Measurements from ENCODE around the gene SRGAP1.

SRGAP1 gene

GRCh38 chr12:63844391-63845341 is at the start of gene SRGAP1:
Gene SRGAP1, plus strand, starts transcription at chr12:63844700. Its CDS starts 117 bp downstream, at chr12:63844817.
- Histone ChIP-seq H3K36me3 (ENCODE audit: insufficient read depth, low read length) (no peaks in the 10 kb centered on the region), H2AFZ (ENCODE audit: low read depth, low read length) (no peak within 1 kb of the TSS), H4K20me1 (ENCODE audit: insufficient read depth, low read length) (no peaks in the 10 kb centered on the region), H3K4me2 (ENCODE audit: insufficient read depth, low read length) (no peak within 1 kb of the TSS), H3K9ac (ENCODE audit: low read depth, low read length) (no peak within 1 kb of the TSS), H3K4me3 (ENCODE audit: low read depth in 1 of 2, low read length in 2 of 2) (no peak within 1 kb of the TSS), H3K4me1 (ENCODE audit: insufficient read depth, low read length) (no peaks in the 10 kb centered on the region), H3K9me3 (ENCODE audit: insufficient read depth, low read length, severe bottlenecking) (no peaks in the 10 kb centered on the region), H3K27me3 (ENCODE audit: insufficient read depth, low read length, poor library complexity) (no peaks in the 10 kb centered on the region), H3K79me2 (ENCODE audit: insufficient read depth, low read length) (no peaks in the 10 kb centered on the region), H3K27ac (ENCODE audit: low read length) (no peak within 1 kb of the TSS)
- ATAC-seq (ENCODE audit: insufficient read depth, low read depth) (no peak), DNase-seq (no peak)
- TF ChIP-seq EZH2 (IDR thresholded peaks at IDR 0.05; ENCODE audit: borderline replicate concordance, low read depth, low read length, severe bottlenecking) (no peak), CTCF (IDR thresholded peaks at IDR 0.05; ENCODE audit: borderline replicate concordance, extremely low read depth, low read length, poor library complexity, severe bottlenecking) (no peak)

- TF ChIP-seq EZH2 (IDR thresholded peaks at IDR 0.05; ENCODE audit: borderline replicate concordance, low read depth, low read length, severe bottlenecking) (no peak), CTCF (IDR thresholded peaks at IDR 0.05; ENCODE audit: borderline replicate concordance, extremely low read depth, low read length, poor library complexity, severe bottlenecking) (no peak)
- H3K4me3 ChIP-seq (ENCODE audit: low read depth in 1 of 2, low read length in 2 of 2), result no peak overlapping the region
- no peaks in the 10 kb centered on the region for H3K9me3 ChIP-seq (ENCODE audit: insufficient read depth, low read length, severe bottlenecking)
- DNase-seq (no peak), ATAC-seq (ENCODE audit: insufficient read depth, low read depth) (no peak)
- no peak overlapping the region for H2AFZ ChIP-seq (ENCODE audit: low read depth, low read length)
- H3K27ac ChIP-seq (ENCODE audit: low read length), result no peak overlapping the region
- no peak overlapping the region for H3K4me2 ChIP-seq (ENCODE audit: insufficient read depth, low read length)
- H3K9ac ChIP-seq (ENCODE audit: low read depth, low read length), result no peak overlapping the region
- H3K79me2 ChIP-seq (ENCODE audit: insufficient read depth, low read length), result no peaks in the 10 kb centered on the region
- H3K27me3 ChIP-seq (ENCODE audit: insufficient read depth, low read length, poor library complexity), result no peaks in the 10 kb centered on the region
- no peaks in the 10 kb centered on the region for H4K20me1 ChIP-seq (ENCODE audit: insufficient read depth, low read length)
- peaks cover 18% of the 10 kb centered on the region for H3K36me3 ChIP-seq (ENCODE audit: insufficient read depth, low read length)
- H3K4me1 ChIP-seq (ENCODE audit: insufficient read depth, low read length), result no peaks in the 10 kb centered on the region
These were observed 49.3 kb upstream of the SRGAP1 start for GRCh38 chr12:63795032-63795687.

GRCh38 chr12:63795944-63796343 is 48.6 kb upstream of the SRGAP1 start:
- ATAC-seq (ENCODE audit: insufficient read depth, low read depth) (no peak), DNase-seq (no peak)
- Histone ChIP-seq H3K79me2 (ENCODE audit: insufficient read depth, low read length) (no peaks in the 10 kb centered on the region), H3K27ac (ENCODE audit: low read length) (no peak overlapping the region), H3K27me3 (ENCODE audit: insufficient read depth, low read length, poor library complexity) (no peaks in the 10 kb centered on the region), H3K4me2 (ENCODE audit: insufficient read depth, low read length) (no peak overlapping the region), H2AFZ (ENCODE audit: low read depth, low read length) (no peak overlapping the region), H3K4me1 (ENCODE audit: insufficient read depth, low read length) (no peaks in the 10 kb centered on the region), H3K36me3 (ENCODE audit: insufficient read depth, low read length) (peaks cover 10% of the 10 kb centered on the region; the same call in 1 of the 2 replicates), H3K9ac (ENCODE audit: low read depth, low read length) (no peak overlapping the region), H4K20me1 (ENCODE audit: insufficient read depth, low read length) (no peaks in the 10 kb centered on the region), H3K4me3 (ENCODE audit: low read depth in 1 of 2, low read length in 2 of 2) (no peak overlapping the region), H3K9me3 (ENCODE audit: insufficient read depth, low read length, severe bottlenecking) (no peaks in the 10 kb centered on the region)
- no peak for TF ChIP-seq EZH2 (IDR thresholded peaks at IDR 0.05; ENCODE audit: borderline replicate concordance, low read depth, low read length, severe bottlenecking)
- TF ChIP-seq CTCF (IDR thresholded peaks at IDR 0.05; ENCODE audit: borderline replicate concordance, extremely low read depth, low read length, poor library complexity, severe bottlenecking), result no peak

Data from DND-41 (cell line).